Tibial nerve (tissue), 4 donors: ENCODE results near the gene TRIM29.

Experiments used
- EP300 ChIP-seq, 2 donors: sonication (generic); formaldehyde crosslinking; IDR thresholded peaks; one replicate each; pipeline ENCODE4 v1.6.1; 2017; ENCODE audit warnings: antibody characterized with exemption in 2 of 2, mild to moderate bottlenecking in 1 of 2
- POLR2A ChIP-seq, 2 donors: fragments of 450-650 bp; IDR thresholded peaks; one replicate each; pipeline ENCODE4 v1.6.1; 2017; ENCODE audit warnings: antibody characterized with exemption in 2 of 2, mild to moderate bottlenecking in 2 of 2, moderate library complexity in 2 of 2
- TF ChIP-seq, protein P1 (sequence below), 5 experiments: fragments of 200-600 bp in 3 of 5; fragments of 450-650 bp in 2 of 5; sonication (generic) in 3 of 5; IDR thresholded peaks; one replicate each; pipeline ENCODE4 v1.5.1; 2016 to 2019; ENCODE audit warnings: antibody characterized with exemption in 5 of 5, mild to moderate bottlenecking in 3 of 5, moderate library complexity in 2 of 5

DNA sequence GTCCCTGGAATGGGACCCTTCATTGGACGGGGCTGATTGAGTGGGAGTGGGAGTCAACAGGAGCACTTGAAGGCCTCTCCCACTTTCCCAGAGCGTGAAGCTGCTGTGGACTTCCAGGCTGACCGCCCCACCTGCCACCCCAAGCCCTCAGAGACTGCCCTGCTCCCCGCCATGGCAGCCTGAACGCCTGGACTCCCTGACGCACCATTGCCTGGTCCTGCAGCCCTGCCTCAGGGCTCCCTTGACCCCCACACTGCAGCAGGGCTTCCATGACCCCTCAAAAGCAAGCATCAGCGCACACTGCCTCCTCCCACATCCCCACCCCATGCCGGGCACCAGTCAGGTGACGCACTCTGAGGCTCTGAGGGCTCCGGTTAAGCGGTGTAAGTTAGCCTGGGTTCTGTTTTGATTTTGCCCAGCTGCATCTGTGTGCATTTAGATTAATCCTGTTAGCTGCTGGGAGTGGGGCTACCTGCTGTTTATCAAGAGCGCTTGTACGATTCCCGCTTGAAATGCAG is 39.4 kb downstream of the TRIM29 start:
- no peak for TF ChIP-seq POLR2A (IDR thresholded peaks at IDR 0.05)
- TF ChIP-seq, protein P1, sequence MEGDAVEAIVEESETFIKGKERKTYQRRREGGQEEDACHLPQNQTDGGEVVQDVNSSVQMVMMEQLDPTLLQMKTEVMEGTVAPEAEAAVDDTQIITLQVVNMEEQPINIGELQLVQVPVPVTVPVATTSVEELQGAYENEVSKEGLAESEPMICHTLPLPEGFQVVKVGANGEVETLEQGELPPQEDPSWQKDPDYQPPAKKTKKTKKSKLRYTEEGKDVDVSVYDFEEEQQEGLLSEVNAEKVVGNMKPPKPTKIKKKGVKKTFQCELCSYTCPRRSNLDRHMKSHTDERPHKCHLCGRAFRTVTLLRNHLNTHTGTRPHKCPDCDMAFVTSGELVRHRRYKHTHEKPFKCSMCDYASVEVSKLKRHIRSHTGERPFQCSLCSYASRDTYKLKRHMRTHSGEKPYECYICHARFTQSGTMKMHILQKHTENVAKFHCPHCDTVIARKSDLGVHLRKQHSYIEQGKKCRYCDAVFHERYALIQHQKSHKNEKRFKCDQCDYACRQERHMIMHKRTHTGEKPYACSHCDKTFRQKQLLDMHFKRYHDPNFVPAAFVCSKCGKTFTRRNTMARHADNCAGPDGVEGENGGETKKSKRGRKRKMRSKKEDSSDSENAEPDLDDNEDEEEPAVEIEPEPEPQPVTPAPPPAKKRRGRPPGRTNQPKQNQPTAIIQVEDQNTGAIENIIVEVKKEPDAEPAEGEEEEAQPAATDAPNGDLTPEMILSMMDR (IDR thresholded peaks at IDR 0.05), result no peak
- TF ChIP-seq EP300 (IDR thresholded peaks at IDR 0.05), result no peak
